Activated naive CD8-positive, alpha-beta T cell treated with anti-CD3 and anti-CD28 coated beads for 36 hours (primary cell): Measurements from ENCODE around the gene SCIN. TPM values are rescaled to one million over a fixed set of nuclear protein-coding genes. Genes with fewer than 3 reads are reported as not detected.
"Not testable (repeated sequence)": the region's sequence is repeated elsewhere in the genome, so short reads cannot be mapped to it uniquely, and the experiment has no call there.

Experiments used
- DNase-seq: peaks from one replicate; pipeline ENCODE4 v3.0.0; 2021
- H3K27ac Mint-ChIP-seq: one replicate; pipeline ENCODE4 v1.8.0; 2022; ENCODE audit warnings: mild to moderate bottlenecking, moderate library complexity, mixed read lengths
- H3K27me3 Mint-ChIP-seq: one replicate; pipeline ENCODE4 v1.8.0; 2022; ENCODE audit warnings: mild to moderate bottlenecking, mixed read lengths
- H3K36me3 Mint-ChIP-seq: one replicate; pipeline ENCODE4 v1.8.0; 2021; ENCODE audit warnings: mild to moderate bottlenecking, mixed read lengths
- H3K4me1 Mint-ChIP-seq: one replicate; pipeline ENCODE4 v1.8.0; 2021; ENCODE audit warnings: mixed read lengths
- H3K4me3 Mint-ChIP-seq: one replicate; pipeline ENCODE4 v1.8.0; 2022; ENCODE audit warnings: mild to moderate bottlenecking, moderate library complexity, mixed read lengths
- H3K9me3 Mint-ChIP-seq: one replicate; pipeline ENCODE4 v1.8.0; 2022; ENCODE audit warnings: mixed read lengths
- total RNA-seq, 2 experiments: library from RNA; stranded (reverse); gene quantifications; one replicate each; pipeline ENCODE4 v1.2.3, GENCODE V29; 2021

The SCIN gene
- total RNA-seq, 2 experiments from 2014 or later: 0.20 to 0.47 TPM

- Mint-ChIP-seq H3K36me3 (no peaks in the 10 kb centered on the region), H3K4me3 (no peak overlapping the region), H3K27me3 (peaks cover 3% of the 10 kb centered on the region), H3K4me1 (no peaks in the 10 kb centered on the region), H3K9me3 (peaks cover 2% of the 10 kb centered on the region), H3K27ac (no peak overlapping the region)
- DNase-seq: no peak
Observed at GRCh38 chr7:12554872-12555271, 15.6 kb upstream of the SCIN start.

- H3K4me1 Mint-ChIP-seq, H3K9me3 Mint-ChIP-seq, H3K27ac Mint-ChIP-seq, H3K27me3 Mint-ChIP-seq, DNase-seq, H3K36me3 Mint-ChIP-seq, H3K4me3 Mint-ChIP-seq: not testable (repeated sequence)
Observed at GRCh38 chr7:12555695-12556094, 14.8 kb upstream of the SCIN start.

- H3K4me1 Mint-ChIP-seq, H3K27me3 Mint-ChIP-seq, H3K27ac Mint-ChIP-seq, H3K4me3 Mint-ChIP-seq, H3K36me3 Mint-ChIP-seq, H3K9me3 Mint-ChIP-seq: not testable (repeated sequence)
- peak; percentile 6 for DNase-seq
Observed at GRCh38 chr7:12556139-12556792, 14.3 kb upstream of the SCIN start.

GRCh38 chr7:12557282-12557681 is 13.2 kb upstream of the SCIN start:
- Mint-ChIP-seq H3K4me3 (no peak overlapping the region), H3K27ac (no peak overlapping the region), H3K36me3 (no peaks in the 10 kb centered on the region), H3K9me3 (peaks cover 2% of the 10 kb centered on the region), H3K27me3 (no peaks in the 10 kb centered on the region), H3K4me1 (no peaks in the 10 kb centered on the region)
- no peak for DNase-seq

- DNase-seq: no peak
- Mint-ChIP-seq H3K4me3 (no peak overlapping the region), H3K9me3 (no peaks in the 10 kb centered on the region), H3K27me3 (peaks cover 43% of the 10 kb centered on the region), H3K27ac (no peak overlapping the region), H3K36me3 (no peaks in the 10 kb centered on the region), H3K4me1 (peaks cover 11% of the 10 kb centered on the region)
Observed at GRCh38 chr7:12564996-12565764, 5.3 kb upstream of the SCIN start.

- H3K4me1 Mint-ChIP-seq: peaks cover 16% of the 10 kb centered on the region
- no peaks in the 10 kb centered on the region for H3K9me3 Mint-ChIP-seq
- no peak overlapping the region for H3K27ac Mint-ChIP-seq
- DNase-seq: no peak
- H3K27me3 Mint-ChIP-seq: peaks cover 49% of the 10 kb centered on the region
- H3K4me3 Mint-ChIP-seq: no peak overlapping the region
- no peaks in the 10 kb centered on the region for H3K36me3 Mint-ChIP-seq
Observed at GRCh38 chr7:12565873-12566272, 4.6 kb upstream of the SCIN start.

- no peak overlapping the region for H3K4me3 Mint-ChIP-seq
- peaks cover 60% of the 10 kb centered on the region for H3K27me3 Mint-ChIP-seq
- H3K4me1 Mint-ChIP-seq: peaks cover 19% of the 10 kb centered on the region
- H3K9me3 Mint-ChIP-seq: no peaks in the 10 kb centered on the region
- H3K36me3 Mint-ChIP-seq: no peaks in the 10 kb centered on the region
- no peak for DNase-seq
- no peak overlapping the region for H3K27ac Mint-ChIP-seq
Observed at GRCh38 chr7:12567015-12567414, 3.5 kb upstream of the SCIN start.

- no peaks in the 10 kb centered on the region for H3K9me3 Mint-ChIP-seq
- H3K4me3 Mint-ChIP-seq: no peak overlapping the region
- peaks cover 19% of the 10 kb centered on the region for H3K4me1 Mint-ChIP-seq
- H3K36me3 Mint-ChIP-seq: no peaks in the 10 kb centered on the region
- DNase-seq: no peak
- no peak overlapping the region for H3K27ac Mint-ChIP-seq
- H3K27me3 Mint-ChIP-seq: peaks cover 72% of the 10 kb centered on the region
Observed at GRCh38 chr7:12569673-12570072, 847 bp upstream of the SCIN start.

- Mint-ChIP-seq H3K36me3 (no peaks in the 10 kb centered on the region), H3K27ac (no peak overlapping the region), H3K9me3 (no peaks in the 10 kb centered on the region), H3K27me3 (peaks cover 72% of the 10 kb centered on the region), H3K4me3 (peak overlapping the region; percentile 68), H3K4me1 (peaks cover 19% of the 10 kb centered on the region)
- DNase-seq: no peak
Observed at GRCh38 chr7:12570168-12570533, 369 bp upstream of the SCIN start.

GRCh38 chr7:12571691-12572090 is 1.2 kb downstream of the SCIN start:
- Mint-ChIP-seq H3K36me3 (no peaks in the 10 kb centered on the region), H3K27me3 (peaks cover 74% of the 10 kb centered on the region), H3K4me3 (no peak overlapping the region), H3K4me1 (peaks cover 18% of the 10 kb centered on the region), H3K9me3 (no peaks in the 10 kb centered on the region), H3K27ac (no peak overlapping the region)
- no peak for DNase-seq

- H3K27ac Mint-ChIP-seq: no peak overlapping the region
- no peaks in the 10 kb centered on the region for H3K36me3 Mint-ChIP-seq
- H3K4me3 Mint-ChIP-seq: no peak overlapping the region
- peaks cover 60% of the 10 kb centered on the region for H3K27me3 Mint-ChIP-seq
- DNase-seq: no peak
- no peaks in the 10 kb centered on the region for H3K9me3 Mint-ChIP-seq
- peaks cover 13% of the 10 kb centered on the region for H3K4me1 Mint-ChIP-seq
Observed at GRCh38 chr7:12572941-12573575, 2.5 kb downstream of the SCIN start.

- Mint-ChIP-seq H3K4me3 (no peak overlapping the region), H3K9me3 (no peaks in the 10 kb centered on the region), H3K36me3 (no peaks in the 10 kb centered on the region), H3K27ac (no peak overlapping the region), H3K27me3 (peaks cover 55% of the 10 kb centered on the region), H3K4me1 (peaks cover 13% of the 10 kb centered on the region)
- no peak for DNase-seq
Observed at GRCh38 chr7:12573885-12574284, 3.4 kb downstream of the SCIN start.

DNA sequence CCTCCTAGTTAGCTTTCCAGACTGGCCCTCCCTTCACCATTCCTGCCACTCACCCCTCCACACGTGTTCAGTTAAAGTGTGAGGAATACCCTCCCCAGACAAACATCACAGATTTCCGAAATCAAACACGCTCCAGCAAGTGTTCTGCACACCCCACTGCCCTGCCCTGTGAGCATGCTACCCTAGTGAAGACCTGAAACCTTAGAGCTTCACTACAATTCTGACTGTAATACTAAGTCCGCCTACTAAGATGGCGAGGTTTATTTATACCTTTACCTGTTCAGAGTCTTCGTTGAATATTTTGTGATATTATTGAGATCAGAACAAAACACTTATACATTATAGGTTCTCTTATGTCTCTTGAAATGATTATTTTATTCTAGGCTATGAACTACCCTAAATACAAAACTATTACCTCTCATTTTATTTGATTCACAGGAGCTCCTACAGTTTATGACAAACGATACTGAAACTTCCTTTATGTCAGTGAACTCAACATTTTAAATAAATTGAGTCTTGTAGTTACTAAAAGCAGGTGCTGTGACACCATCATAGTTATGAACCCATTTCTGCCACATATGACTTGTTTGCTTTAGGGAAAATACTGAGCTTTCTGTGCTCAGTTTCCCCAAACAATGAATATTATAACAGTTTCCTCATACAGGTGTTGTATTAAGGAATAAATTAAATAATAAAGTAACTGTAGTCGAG is 8.6 kb downstream of the SCIN start:
- H3K27me3 Mint-ChIP-seq: peaks cover 19% of the 10 kb centered on the region
- H3K9me3 Mint-ChIP-seq: no peaks in the 10 kb centered on the region
- DNase-seq: no peak
- no peaks in the 10 kb centered on the region for H3K36me3 Mint-ChIP-seq
- no peak overlapping the region for H3K4me3 Mint-ChIP-seq
- no peak overlapping the region for H3K27ac Mint-ChIP-seq
- H3K4me1 Mint-ChIP-seq: no peaks in the 10 kb centered on the region

DNA sequence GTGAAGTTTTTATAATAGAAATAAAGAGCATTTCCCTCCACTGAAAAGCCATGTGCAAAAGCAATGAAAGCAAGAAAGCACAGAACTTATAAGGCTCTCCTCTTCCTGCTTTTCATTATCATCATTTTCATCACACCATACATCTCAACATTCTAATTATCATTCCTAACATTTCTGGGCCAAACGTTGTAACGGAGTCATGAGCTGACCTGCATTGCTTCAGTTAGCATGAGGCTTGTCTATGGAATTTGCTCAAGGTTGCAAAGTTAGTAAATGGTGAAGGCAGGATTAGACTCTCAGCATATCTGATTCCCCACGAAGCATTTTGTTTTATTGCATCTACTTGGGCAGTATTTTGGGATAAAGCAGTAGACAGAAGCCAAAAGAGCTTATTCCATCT is 11.4 kb downstream of the SCIN start:
- peaks cover 4% of the 10 kb centered on the region for H3K4me1 Mint-ChIP-seq
- H3K36me3 Mint-ChIP-seq: no peaks in the 10 kb centered on the region
- H3K4me3 Mint-ChIP-seq: no peak overlapping the region
- no peak for DNase-seq
- no peak overlapping the region for H3K27ac Mint-ChIP-seq
- no peaks in the 10 kb centered on the region for H3K9me3 Mint-ChIP-seq
- peaks cover 24% of the 10 kb centered on the region for H3K27me3 Mint-ChIP-seq

- peaks cover 24% of the 10 kb centered on the region for H3K27me3 Mint-ChIP-seq
- no peak for DNase-seq
- peaks cover 4% of the 10 kb centered on the region for H3K4me1 Mint-ChIP-seq
- H3K27ac Mint-ChIP-seq: no peak overlapping the region
- H3K4me3 Mint-ChIP-seq: no peak overlapping the region
- H3K36me3 Mint-ChIP-seq: no peaks in the 10 kb centered on the region
- H3K9me3 Mint-ChIP-seq: no peaks in the 10 kb centered on the region
Observed at GRCh38 chr7:12582362-12582761, 11.8 kb downstream of the SCIN start.
